Measurements from ENCODE around the gene TUBB2B. TPM values are rescaled to one million over a fixed set of nuclear protein-coding genes. Genes with fewer than 3 reads are reported as not detected.

Gene TUBB2B
- total RNA-seq, 1 donor = 2.9 TPM

GRCh38 chr6:3220366-3220765 lies 7.1 kb downstream of the TUBB2B start:
- DNase-seq (ENCODE audit: low read depth) = no peak
- TF ChIP-seq CTCF (IDR thresholded peaks at IDR 0.05; ENCODE audit: insufficient read depth, low read length) = no peak
- no peak overlapping the region for H3K4me3 ChIP-seq (ENCODE audit: low read depth, low read length)

DNA sequence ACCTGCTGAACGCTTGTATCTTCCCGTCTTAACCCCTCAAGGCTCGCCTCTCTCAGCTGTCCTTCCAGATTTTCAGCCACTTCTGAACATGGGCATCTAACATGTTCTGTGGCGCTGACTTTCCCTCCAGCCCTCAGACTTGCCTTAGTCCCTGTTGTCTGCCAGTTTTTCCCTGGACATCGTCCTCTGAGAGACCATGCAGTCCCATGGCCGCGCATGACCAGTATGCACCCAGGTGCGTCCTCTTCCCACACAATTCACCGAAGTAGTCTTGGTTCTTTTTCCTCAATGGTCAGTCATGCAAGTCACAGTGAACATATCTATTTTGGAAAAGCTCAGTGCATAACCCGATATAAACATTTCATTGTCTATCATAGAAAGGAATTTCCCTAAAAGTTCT lies 9.2 kb downstream of the TUBB2B start:
- DNase-seq (ENCODE audit: low read depth) = no peak

DNA sequence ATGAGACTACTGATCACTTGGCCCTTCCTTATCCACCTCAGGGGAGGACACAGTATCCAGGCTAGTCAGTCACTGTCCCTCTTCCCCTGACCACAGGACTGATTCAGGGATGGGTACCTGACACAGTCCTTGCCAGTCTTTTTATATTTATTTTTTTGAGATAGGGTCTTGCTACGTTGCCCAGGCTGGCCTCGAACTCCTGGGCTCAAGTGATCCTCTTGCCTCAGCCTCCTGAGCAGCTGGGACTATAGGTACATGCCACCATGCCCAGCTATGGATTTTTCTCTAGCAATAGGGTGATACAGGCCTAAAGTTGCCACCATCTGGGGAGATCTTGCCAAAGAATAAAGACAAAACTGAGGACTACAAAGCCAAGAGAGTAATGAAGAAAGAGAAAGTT lies 10.2 kb downstream of the TUBB2B start:
- DNase-seq (ENCODE audit: low read depth) = no peak
- H3K4me3 ChIP-seq (ENCODE audit: low read depth, low read length) = no peak overlapping the region
- TF ChIP-seq CTCF (IDR thresholded peaks at IDR 0.05; ENCODE audit: insufficient read depth, low read length) = no peak

More for the DNA sequence above, 9.2 kb downstream of the TUBB2B start:
- no peak for TF ChIP-seq CTCF (IDR thresholded peaks at IDR 0.05; ENCODE audit: insufficient read depth, low read length)
- no peak overlapping the region for H3K4me3 ChIP-seq (ENCODE audit: low read depth, low read length)

GRCh38 chr6:3214898-3215297 lies 12.6 kb downstream of the TUBB2B start:
- no peak for TF ChIP-seq CTCF (IDR thresholded peaks at IDR 0.05; ENCODE audit: insufficient read depth, low read length)
- no peak overlapping the region for H3K4me3 ChIP-seq (ENCODE audit: low read depth, low read length)
- peak; percentile 76 for DNase-seq (ENCODE audit: low read depth)

- no peak for DNase-seq (ENCODE audit: low read depth)
- no peak overlapping the region for H3K4me3 ChIP-seq (ENCODE audit: low read depth, low read length)
- TF ChIP-seq CTCF (IDR thresholded peaks at IDR 0.05; ENCODE audit: insufficient read depth, low read length) = no peak
Measured at GRCh38 chr6:3213334-3213695, 14.1 kb downstream of the TUBB2B start.

DNA sequence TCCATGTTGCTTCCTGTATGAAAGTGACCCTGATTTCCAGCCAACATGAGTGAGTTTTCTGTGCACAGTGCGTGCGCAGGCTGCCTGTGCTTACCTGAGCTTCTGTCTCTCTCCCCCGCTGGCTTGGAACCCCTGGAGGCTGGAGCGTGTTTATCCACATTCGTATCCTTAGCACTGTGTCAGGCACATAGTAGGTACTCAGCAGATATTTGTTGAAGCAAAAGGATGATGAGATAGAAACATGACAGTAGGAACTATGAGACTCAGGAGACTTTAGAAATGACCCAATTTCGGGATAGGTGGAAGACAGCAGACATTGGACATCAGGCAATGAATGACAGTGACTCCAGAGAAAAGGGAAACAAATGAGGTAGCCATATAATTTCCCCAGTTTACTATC lies 15.2 kb downstream of the TUBB2B start:
- DNase-seq (ENCODE audit: low read depth) = no peak
- TF ChIP-seq CTCF (IDR thresholded peaks at IDR 0.05; ENCODE audit: insufficient read depth, low read length) = no peak
- H3K4me3 ChIP-seq (ENCODE audit: low read depth, low read length) = no peak overlapping the region

GRCh38 chr6:3211681-3212080 lies 15.8 kb downstream of the TUBB2B start:
- TF ChIP-seq CTCF (IDR thresholded peaks at IDR 0.05; ENCODE audit: insufficient read depth, low read length) = no peak
- H3K4me3 ChIP-seq (ENCODE audit: low read depth, low read length) = no peak overlapping the region
- no peak for DNase-seq (ENCODE audit: low read depth)

All from fibroblast of the aortic adventitia (primary cell).